Activated CD8-positive, alpha-beta memory T cell treated with anti-CD3 and anti-CD28 coated beads, Interleukin-2, amount 50 U/mL, for 48 hours (primary cell): Measurements from ENCODE around the gene EXOSC5.
"Not testable (repeated sequence)": the region's sequence is repeated elsewhere in the genome, so short reads cannot be mapped to it uniquely, and the experiment has no call there.

ENCODE experiments used
- DNase-seq: peaks from one replicate; pipeline ENCODE4 v3.0.0-alpha.2; 2020

EXOSC5 gene

GRCh38 chr19:41403181-41403970, 6.2 kb upstream of the EXOSC5 start:
- DNase-seq: no peak

GRCh38 chr19:41402010-41402409, 4.9 kb upstream of the EXOSC5 start:
- DNase-seq: no peak

GRCh38 chr19:41401483-41401882, 4.3 kb upstream of the EXOSC5 start:
- no peak for DNase-seq

- DNase-seq: no peak
Observed at GRCh38 chr19:41399525-41399924, 2.4 kb upstream of the EXOSC5 start.

GRCh38 chr19:41399091-41399490, 1.9 kb upstream of the EXOSC5 start:
- DNase-seq: no peak

- no peak for DNase-seq
Observed at GRCh38 chr19:41398598-41398997, 1.4 kb upstream of the EXOSC5 start.

- DNase-seq: no peak
Observed at GRCh38 chr19:41398050-41398418, 875 bp upstream of the EXOSC5 start.

- DNase-seq: no peak
Observed at GRCh38 chr19:41395355-41395754, 1.8 kb downstream of the EXOSC5 start.

GRCh38 chr19:41392775-41393174, 4.4 kb downstream of the EXOSC5 start:
- no peak for DNase-seq

GRCh38 chr19:41391618-41392017, 5.5 kb downstream of the EXOSC5 start:
- DNase-seq: no peak

GRCh38 chr19:41386442-41386841, 10.7 kb downstream of the EXOSC5 start:
- DNase-seq: no peak

- no peak for DNase-seq
Observed at GRCh38 chr19:41384351-41384750, 12.8 kb downstream of the EXOSC5 start.

- DNase-seq: not testable (repeated sequence)
Observed at GRCh38 chr19:41381536-41381935, 15.6 kb downstream of the EXOSC5 start.

GRCh38 chr19:41377977-41378709, 19.0 kb downstream of the EXOSC5 start:
- no peak for DNase-seq

GRCh38 chr19:41376998-41377365, 20.2 kb downstream of the EXOSC5 start:
- DNase-seq: no peak

GRCh38 chr19:41376241-41376997, 20.7 kb downstream of the EXOSC5 start, which contains the start of gene TMEM91:
TMEM91 (plus strand) TSS chr19:41376533; CDS start chr19:41378310, 1,777 bp downstream.
- DNase-seq: no peak

- no peak for DNase-seq
Observed at GRCh38 chr19:41373993-41374392, 23.2 kb downstream of the EXOSC5 start.

- DNase-seq: no peak
Observed at GRCh38 chr19:41372501-41372900, 24.7 kb downstream of the EXOSC5 start.

GRCh38 chr19:41371541-41371940, 25.6 kb downstream of the EXOSC5 start:
- DNase-seq: no peak

GRCh38 chr19:41371119-41371518, 26.0 kb downstream of the EXOSC5 start:
- DNase-seq: not testable (repeated sequence)

GRCh38 chr19:41369769-41370168, 27.4 kb downstream of the EXOSC5 start:
- no peak for DNase-seq

GRCh38 chr19:41367848-41368301, 29.3 kb downstream of the EXOSC5 start:
- DNase-seq: no peak

- DNase-seq: no peak
Observed at GRCh38 chr19:41366089-41366488, 31.1 kb downstream of the EXOSC5 start.
